CD4-positive, alpha-beta T cell treated with Interleukin-6 at 100 ng/mL for 8 hours (primary cell): ENCODE data around the gene MYO7B.

Source experiments
- DNase-seq: peaks from one replicate; pipeline ENCODE4 v3.0.0-alpha.2; 2020; ENCODE audit warnings: mixed read lengths, low spot score

Gene MYO7B

GRCh38 chr2:127609818-127610217, 74.3 kb downstream of the MYO7B start:
- DNase-seq, result no peak

- DNase-seq, result no peak
Measured at GRCh38 chr2:127610561-127610960, 75.1 kb downstream of the MYO7B start.

DNA sequence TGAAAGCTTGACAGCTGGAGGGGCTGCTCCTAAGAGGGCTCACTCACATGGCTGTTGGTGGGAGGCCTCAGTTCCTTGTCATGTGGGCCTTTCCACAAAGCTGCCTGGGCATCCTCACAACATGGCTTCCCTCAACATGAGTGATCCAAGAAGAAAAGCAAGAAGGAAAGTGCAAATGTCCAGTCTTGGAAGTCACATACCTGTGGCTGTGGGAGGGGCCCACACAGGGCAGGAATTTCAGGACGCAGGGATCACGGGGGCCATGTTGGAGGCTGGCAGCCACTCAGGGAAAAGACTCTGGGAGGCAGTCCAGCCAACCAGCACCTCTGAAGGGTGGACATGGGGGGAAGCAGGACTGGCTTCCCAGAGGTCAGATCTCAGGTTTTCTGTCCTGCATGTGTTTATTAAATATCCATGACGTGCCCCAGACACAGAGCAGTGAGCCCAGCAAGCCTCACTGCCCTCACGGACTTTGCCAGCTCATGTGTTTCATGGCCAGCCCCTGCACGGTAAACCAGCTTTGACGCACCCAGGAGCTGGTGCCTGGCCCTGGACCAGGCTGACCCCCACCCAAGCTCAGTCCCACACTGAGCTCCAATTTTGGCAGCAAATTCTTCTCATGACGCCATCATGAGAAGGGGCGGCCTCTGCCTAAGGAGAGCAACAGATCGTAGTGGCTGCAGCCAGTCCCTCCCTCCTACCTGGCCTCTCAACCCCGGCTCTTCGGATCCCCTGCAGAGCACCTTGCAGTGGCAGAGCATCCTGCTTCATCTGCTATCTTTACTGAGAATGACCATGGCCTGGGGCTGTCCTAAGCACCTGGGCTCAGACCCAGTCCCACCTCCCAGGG, 75.8 kb downstream of the MYO7B start:
- no peak for DNase-seq

GRCh38 chr2:127612111-127612822, 76.8 kb downstream of the MYO7B start:
- no peak for DNase-seq

DNA sequence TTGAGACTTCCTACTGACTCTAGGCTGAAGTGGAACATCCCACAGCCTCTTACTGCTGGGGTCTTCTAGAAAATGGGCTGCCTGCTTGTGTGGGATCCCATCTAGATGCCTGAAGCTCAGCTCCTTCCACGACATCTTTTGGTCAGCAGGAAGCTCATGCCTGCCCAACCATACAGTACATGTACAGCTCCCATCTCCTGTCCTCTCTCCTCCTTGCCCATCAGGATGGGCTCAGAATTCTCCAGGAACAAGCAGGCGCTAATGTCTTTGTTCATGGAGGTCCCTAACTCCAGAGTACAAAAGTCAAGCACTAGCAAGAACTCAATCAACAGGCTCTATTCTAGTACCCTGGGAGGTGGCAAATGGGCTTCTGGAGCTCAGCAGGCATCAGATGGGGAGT, 78.8 kb downstream of the MYO7B start:
- no peak for DNase-seq

- DNase-seq, result no peak
Measured at GRCh38 chr2:127614731-127615130, 79.2 kb downstream of the MYO7B start.

- DNase-seq, result no peak
Measured at GRCh38 chr2:127615511-127616166, 80.2 kb downstream of the MYO7B start.

DNA sequence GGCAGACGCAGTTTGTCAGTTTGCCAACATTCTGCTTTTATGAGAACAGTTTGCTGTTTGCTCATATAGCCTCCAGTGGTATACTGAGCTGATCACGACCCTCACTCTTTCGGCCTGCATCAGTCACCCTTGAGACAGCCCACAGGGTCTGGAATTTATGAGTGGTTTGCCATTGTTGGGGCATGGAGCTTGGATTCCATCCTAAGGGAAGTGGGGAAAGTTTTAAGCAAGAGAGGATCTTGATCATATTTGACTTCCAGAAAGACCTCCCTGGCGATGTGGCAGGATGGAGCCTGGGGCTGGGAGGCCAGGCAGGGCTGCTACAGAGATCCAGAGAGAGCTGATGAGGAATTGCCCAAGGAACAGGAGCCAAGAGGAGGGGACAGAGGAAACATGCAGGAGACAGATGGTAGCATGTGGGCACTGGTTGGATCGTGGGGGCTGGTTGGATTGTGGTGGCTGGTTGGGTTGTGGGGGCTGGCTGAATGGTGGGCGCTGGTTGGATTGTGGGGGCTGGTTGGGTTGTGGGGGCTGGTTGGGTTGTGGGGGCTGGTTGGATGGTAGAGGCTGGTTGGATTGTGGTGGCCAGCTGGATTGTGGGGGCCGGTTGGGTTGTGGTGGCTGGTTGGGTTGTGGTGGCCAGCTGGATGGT, 83.2 kb downstream of the MYO7B start:
- DNase-seq, result no peak

- no peak for DNase-seq
Measured at GRCh38 chr2:127619203-127619590, 83.7 kb downstream of the MYO7B start.

DNA sequence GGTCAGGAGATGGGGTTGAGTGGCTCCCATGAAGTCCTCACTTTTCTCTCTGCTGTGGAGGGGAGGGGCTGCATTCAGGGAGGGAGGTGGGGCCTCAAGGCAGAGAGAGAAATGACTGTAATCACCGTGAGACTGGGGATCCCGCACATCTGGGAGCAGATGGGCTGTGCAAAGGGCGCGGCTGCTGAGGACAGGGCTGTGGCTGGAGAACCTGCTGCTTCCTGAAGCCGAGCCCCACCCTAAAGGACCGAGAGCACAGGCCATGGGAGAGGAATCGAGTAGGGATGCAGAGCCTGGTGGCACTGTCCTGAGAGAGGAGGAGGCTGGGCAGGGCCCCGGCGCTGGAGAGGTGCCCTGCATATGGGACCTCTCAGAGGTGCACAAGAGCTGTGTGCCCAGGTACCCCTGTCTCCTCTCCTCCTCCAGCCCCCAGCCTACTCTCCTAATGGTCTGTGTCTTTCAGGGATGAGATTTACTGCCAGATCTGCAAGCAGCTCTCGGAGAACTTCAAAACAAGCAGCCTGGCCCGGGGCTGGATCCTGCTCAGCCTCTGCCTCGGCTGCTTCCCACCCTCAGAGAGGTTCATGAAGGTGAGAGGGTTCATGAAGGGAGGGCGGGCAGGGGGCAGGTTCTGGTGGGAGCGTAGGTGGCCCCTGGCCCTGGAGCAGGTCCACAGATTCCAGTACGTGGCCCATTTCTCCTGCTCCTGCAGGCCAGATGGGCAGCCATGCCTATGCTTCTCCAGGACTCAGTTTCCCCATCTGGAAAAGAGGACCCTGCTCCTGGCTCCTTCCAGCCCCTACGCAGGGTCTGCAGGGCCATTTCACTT, 84.6 kb downstream of the MYO7B start:
- DNase-seq, result no peak

DNA sequence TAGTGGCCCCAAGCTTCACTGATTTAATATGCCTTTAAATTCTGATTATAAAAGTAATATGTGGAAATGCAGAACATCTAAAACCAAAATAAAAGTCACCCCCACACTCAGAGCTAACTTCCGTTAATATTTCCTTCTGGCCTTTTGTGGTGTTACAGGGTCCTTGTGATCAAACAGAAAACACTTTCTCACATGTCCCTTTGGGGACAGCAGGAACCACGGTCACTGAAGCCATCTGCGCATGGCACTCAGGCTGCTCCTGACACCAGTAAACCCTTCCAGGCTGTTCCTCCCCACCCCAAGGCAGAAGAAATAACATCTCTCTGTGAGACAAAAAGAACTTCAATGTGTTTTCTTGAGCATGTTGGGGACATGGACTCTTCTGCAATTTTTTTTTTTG, 85.4 kb downstream of the MYO7B start:
- no peak for DNase-seq

GRCh38 chr2:127621981-127622431, 86.5 kb downstream of the MYO7B start:
- DNase-seq, result no peak

- DNase-seq, result no peak
Measured at GRCh38 chr2:127622561-127623387, 87.3 kb downstream of the MYO7B start.

GRCh38 chr2:127623388-127624319, 88.2 kb downstream of the MYO7B start:
- DNase-seq, result no peak

DNA sequence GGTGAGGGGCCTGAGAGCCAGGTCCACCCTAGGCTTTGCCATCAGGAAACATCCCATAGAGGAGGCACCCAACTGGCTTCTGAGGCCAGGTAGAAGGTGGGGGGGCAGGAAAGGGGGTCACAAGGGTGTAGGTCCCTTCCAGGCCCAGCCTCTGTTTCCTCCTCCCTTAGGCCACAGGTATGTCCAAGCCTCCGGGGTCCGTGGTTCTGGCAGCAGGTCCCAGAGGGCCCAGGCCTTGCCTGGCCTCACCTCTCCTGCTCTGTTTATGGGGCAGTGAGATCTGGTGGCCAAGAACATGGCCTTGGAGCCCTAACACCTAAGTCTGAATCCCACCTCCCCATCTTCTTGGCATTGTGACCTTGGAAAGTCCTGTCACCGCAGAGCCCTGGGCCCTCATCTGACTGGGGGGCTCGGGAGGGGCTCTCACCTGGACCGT, 88.9 kb downstream of the MYO7B start:
- DNase-seq, result no peak

DNA sequence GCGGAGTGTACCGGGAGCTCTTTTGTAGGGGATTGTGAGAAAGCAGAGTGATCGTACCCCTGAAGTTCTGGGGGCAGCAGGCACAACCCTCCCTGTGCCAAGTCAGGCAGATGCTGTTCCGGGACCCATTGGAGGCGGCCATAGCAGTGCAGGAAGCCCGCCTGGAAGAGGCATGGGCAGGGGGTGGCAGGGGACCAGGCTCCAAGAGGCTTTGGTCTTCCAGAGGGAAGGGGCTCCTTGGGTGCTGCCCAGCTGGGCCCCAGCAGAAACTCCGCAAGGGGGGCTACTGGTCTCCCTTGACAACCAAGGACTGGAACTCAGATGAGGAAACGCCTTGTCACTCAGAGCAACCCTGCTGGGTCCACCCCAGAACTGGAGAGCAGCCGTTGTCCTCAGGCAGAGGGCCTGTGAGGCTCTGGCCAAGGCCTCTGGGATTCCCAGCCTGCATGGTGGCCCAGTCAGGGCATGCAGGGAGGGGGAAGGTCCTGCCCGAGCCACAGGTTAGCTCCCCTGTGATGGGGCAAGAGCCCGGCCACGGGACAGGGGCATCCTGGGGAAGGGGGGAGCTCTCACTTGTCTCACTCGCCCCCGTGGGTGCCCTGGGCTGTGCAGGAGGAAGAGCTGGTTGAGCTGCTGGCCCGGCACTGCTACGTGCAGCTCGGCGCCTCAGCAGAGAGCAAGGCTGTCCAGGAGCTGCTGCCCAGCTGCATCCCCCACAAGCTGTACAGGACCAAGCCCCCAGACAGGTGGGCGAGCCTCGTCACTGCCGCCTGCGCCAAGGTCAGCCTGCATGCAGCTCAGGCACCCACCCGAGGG, 89.5 kb downstream of the MYO7B start:
- no peak for DNase-seq

DNA sequence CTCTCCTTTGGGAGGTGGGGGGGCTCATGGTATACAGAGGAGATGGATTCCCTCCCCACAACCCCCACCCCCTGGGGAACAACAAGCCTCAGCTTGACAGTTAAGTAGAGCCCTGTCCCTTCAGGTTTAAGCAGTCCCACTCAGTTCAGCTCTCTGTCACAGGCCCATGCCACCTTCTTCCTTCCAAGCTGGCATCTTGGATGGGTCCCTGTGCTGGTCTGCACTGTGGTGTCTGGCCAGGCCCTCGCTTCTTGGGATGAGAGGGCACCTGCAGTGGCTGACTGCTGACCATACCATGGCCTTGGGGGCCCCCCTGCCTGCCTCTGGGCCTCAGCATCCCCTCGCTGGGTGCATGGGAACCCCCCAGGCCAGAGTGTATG, 90.1 kb downstream of the MYO7B start:
- no peak for DNase-seq

- no peak for DNase-seq
Measured at GRCh38 chr2:127626175-127626574, 90.7 kb downstream of the MYO7B start.
